ENCODE measurements around the gene FAM180B.

DNA sequence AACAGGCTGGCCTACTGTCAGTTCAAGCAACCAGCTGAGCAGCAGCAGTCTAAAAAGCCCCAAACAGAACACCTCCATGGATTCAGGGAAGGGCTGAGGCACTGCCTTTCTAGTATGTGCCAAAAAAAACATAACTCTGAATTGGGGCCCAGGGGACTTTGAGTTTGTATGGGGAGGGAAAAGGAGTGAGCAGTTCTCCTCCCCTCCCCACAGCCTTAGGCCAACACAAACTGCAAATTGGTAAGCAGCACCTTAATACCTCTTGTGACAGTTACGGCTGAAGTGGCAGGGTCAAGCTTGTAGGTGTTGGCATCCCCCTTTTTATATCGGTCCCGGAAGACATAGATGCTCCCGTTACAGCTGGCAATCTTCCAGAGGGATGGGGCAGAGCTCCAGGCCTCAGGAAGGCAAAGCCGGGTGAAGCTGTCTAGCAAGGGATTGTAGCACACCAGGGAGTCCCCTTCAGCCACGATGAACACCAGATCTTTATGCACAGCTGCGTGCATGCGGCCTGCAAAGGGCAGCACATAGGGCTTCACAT is 13.7 kb upstream of the FAM180B start:
- TF ChIP-seq ZNF383 (CRISPR knock-in tag; IDR thresholded peaks at IDR 0.05; ENCODE audit: borderline replicate concordance), result no peak
- TF ChIP-seq, protein P1, sequence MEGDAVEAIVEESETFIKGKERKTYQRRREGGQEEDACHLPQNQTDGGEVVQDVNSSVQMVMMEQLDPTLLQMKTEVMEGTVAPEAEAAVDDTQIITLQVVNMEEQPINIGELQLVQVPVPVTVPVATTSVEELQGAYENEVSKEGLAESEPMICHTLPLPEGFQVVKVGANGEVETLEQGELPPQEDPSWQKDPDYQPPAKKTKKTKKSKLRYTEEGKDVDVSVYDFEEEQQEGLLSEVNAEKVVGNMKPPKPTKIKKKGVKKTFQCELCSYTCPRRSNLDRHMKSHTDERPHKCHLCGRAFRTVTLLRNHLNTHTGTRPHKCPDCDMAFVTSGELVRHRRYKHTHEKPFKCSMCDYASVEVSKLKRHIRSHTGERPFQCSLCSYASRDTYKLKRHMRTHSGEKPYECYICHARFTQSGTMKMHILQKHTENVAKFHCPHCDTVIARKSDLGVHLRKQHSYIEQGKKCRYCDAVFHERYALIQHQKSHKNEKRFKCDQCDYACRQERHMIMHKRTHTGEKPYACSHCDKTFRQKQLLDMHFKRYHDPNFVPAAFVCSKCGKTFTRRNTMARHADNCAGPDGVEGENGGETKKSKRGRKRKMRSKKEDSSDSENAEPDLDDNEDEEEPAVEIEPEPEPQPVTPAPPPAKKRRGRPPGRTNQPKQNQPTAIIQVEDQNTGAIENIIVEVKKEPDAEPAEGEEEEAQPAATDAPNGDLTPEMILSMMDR (CRISPR knock-in tag; IDR thresholded peaks at IDR 0.05), result no peak
- TF ChIP-seq POLR2AphosphoS5 (IDR thresholded peaks at IDR 0.05; ENCODE audit: low read depth, low read length), result no peak
- no peak for TF ChIP-seq TCF7 (IDR thresholded peaks at IDR 0.05; ENCODE audit: low read depth)
- TF ChIP-seq NFE2L1 (CRISPR knock-in tag; IDR thresholded peaks at IDR 0.05; ENCODE audit: borderline replicate concordance), result no peak
- TF ChIP-seq GABPA (IDR thresholded peaks at IDR 0.05; ENCODE audit: low read depth, low read length), result no peak
- no peak for TF ChIP-seq GABPA (CRISPR knock-in tag; IDR thresholded peaks at IDR 0.05; ENCODE audit: low read depth)
- TF ChIP-seq, protein P2, sequence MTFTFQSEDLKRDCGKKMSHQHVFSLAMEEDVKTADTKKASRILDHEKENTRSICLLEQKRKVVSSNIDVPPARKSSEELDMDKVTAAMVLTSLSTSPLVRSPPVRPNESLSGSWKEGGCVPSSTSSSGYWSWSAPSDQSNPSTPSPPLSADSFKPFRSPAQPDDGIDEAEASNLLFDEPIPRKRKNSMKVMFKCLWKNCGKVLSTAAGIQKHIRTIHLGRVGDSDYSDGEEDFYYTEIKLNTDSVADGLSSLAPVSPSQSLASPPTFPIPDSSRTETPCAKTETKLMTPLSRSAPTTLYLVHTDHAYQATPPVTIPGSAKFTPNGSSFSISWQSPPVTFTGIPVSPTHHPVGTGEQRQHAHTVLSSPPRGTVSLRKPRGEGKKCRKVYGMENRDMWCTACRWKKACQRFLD (CRISPR knock-in tag; IDR thresholded peaks at IDR 0.05; ENCODE audit: borderline replicate concordance), result no peak
- TF ChIP-seq PCBP1 (IDR thresholded peaks at IDR 0.05; ENCODE audit: borderline replicate concordance, low read depth, low read length), result no peak
- TF ChIP-seq, protein P3, sequence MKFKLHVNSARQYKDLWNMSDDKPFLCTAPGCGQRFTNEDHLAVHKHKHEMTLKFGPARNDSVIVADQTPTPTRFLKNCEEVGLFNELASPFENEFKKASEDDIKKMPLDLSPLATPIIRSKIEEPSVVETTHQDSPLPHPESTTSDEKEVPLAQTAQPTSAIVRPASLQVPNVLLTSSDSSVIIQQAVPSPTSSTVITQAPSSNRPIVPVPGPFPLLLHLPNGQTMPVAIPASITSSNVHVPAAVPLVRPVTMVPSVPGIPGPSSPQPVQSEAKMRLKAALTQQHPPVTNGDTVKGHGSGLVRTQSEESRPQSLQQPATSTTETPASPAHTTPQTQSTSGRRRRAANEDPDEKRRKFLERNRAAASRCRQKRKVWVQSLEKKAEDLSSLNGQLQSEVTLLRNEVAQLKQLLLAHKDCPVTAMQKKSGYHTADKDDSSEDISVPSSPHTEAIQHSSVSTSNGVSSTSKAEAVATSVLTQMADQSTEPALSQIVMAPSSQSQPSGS (CRISPR knock-in tag; IDR thresholded peaks at IDR 0.05), result no peak
- no peak for TF ChIP-seq ZFP36 (IDR thresholded peaks at IDR 0.05; ENCODE audit: borderline replicate concordance, low read depth, low read length, partially characterized antibody)
- TF ChIP-seq SP1 (IDR thresholded peaks at IDR 0.05), result no peak
- TF ChIP-seq SP1 (CRISPR knock-in tag; IDR thresholded peaks at IDR 0.05), result no peak
- no peak for TF ChIP-seq ZNF354B (CRISPR knock-in tag; IDR thresholded peaks at IDR 0.05)
- TF ChIP-seq POLR2A (IDR thresholded peaks at IDR 0.05; ENCODE audit: insufficient read depth in 1 of 2, low read depth in 2 of 2, low read length in 2 of 2), result no peak
- TF ChIP-seq NBN (conservative IDR thresholded peaks at IDR 0.05), result no peak
